Endodermal cell (in vitro differentiated cells): ENCODE measurements around the gene PSMD10. TPM values are rescaled to one million over a fixed set of nuclear protein-coding genes. Genes with fewer than 3 reads are reported as not detected.

Experiments
- DNase-seq: peaks from one replicate; pipeline ENCODE4 v3.0.0-alpha.2; 2017
- H3K27ac ChIP-seq: 2 replicates; pipeline ENCODE4 v1.5.1; 2013; ENCODE audit warnings: mild to moderate bottlenecking, low read depth, low read length, moderate library complexity
- H3K27me3 ChIP-seq: 2 replicates; pipeline ENCODE4 v1.6.1; 2013; ENCODE audit warnings: mild to moderate bottlenecking, low read length, moderate library complexity; ENCODE audit not compliant: insufficient read depth, control insufficient read depth, poor library complexity, severe bottlenecking
- H3K36me3 ChIP-seq: 2 replicates; pipeline ENCODE4 v1.7.0; 2013; ENCODE audit warnings: mild to moderate bottlenecking, low read length, moderate library complexity; ENCODE audit not compliant: control insufficient read depth, insufficient read depth
- H3K4me1 ChIP-seq: one replicate; pipeline ENCODE4 v1.7.0; 2013; ENCODE audit warnings: low read length; ENCODE audit not compliant: control insufficient read depth, insufficient read depth
- H3K4me3 ChIP-seq: 2 replicates; pipeline ENCODE4 v1.5.1; 2013; ENCODE audit warnings: mild to moderate bottlenecking, low read length, moderate library complexity
- H3K9ac ChIP-seq: 2 replicates; pipeline ENCODE4 v1.6.1; 2013; ENCODE audit warnings: mild to moderate bottlenecking, low read length, moderate library complexity; ENCODE audit not compliant: poor library complexity, severe bottlenecking; ENCODE audit errors: extremely low read depth
- H3K9me3 ChIP-seq: 2 replicates; pipeline ENCODE4 v1.6.1; 2013; ENCODE audit warnings: mild to moderate bottlenecking, low read length, moderate library complexity; ENCODE audit not compliant: control insufficient read depth
- H3K27ac Mint-ChIP-seq: 2 replicates; pipeline ENCODE4 v1.8.0; 2020; ENCODE audit warnings: mixed read lengths
- H3K27me3 Mint-ChIP-seq: 2 replicates; pipeline ENCODE4 v1.8.0; 2021; ENCODE audit warnings: mild to moderate bottlenecking, mixed read lengths; ENCODE audit not compliant: insufficient read depth
- H3K36me3 Mint-ChIP-seq: 2 replicates; pipeline ENCODE4 v1.8.0; 2020; ENCODE audit warnings: low read depth, mixed read lengths
- H3K4me1 Mint-ChIP-seq: 2 replicates; pipeline ENCODE4 v1.8.0; 2020; ENCODE audit warnings: mixed read lengths
- H3K4me3 Mint-ChIP-seq: 2 replicates; pipeline ENCODE4 v1.8.0; 2020; ENCODE audit warnings: mild to moderate bottlenecking, moderate library complexity, mixed read lengths
- H3K9me3 Mint-ChIP-seq: 2 replicates; pipeline ENCODE4 v1.8.0; 2020; ENCODE audit warnings: mild to moderate bottlenecking, mixed read lengths
- WGBS, 2 experiments: methylation state at CpG; one replicate each; pipeline versions ENCODE4 v1.1.5 to v1.1.7; 2013; ENCODE audit warnings: missing lambda C conversion rate in 2 of 2, mixed read lengths in 1 of 2; ENCODE audit not compliant: insufficient coverage in 1 of 2, insufficient read length in 1 of 2; 5-methylcytosine and 5-hydroxymethylcytosine counted together
- total RNA-seq, 2 donors: library from RNA; stranded (reverse); fragmentation: NEBNext Ultra II Directional in 1 of 2; extraction: Animal tissue kit (Norgen Biotek cat#: 25700) in 1 of 2; gene quantifications; 2 replicates in 1 of 2; 3 replicates in 1 of 2; pipeline ENCODE4 v1.2.1, GENCODE V29; 2021
- TF ChIP-seq, protein P1 (sequence below): fragments of 200-600 bp; sonication (generic); conservative IDR thresholded peaks from 2 replicates; pipeline ENCODE4 v1.5.0; 2021; ENCODE audit warnings: antibody characterized with exemption, mild to moderate bottlenecking

Gene PSMD10
- total RNA-seq, 2 donors from 2014 or later: 48.7 to 74.5 TPM

DNA sequence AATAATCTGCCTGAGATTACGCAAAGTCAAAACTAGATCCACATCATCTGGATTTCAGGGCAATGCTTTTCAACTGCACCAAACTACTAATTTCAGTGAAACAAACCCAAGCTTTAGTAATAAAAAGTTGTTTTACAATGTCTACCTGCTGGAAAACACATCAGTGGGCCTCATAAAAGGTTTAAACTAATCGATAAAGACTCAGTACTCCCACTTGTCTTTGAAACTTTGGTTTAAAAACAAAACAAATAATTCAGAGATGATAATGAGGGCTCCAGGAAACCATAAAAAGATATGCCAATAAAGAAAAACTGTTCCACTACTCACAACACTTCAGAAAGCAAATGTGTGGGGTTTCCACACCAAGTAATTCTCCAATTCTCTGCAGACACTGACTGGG, 10.2 kb downstream of the PSMD10 start:
- Mint-ChIP-seq H3K4me1 (no peaks in the 10 kb centered on the region), H3K27ac (no peak overlapping the region), H3K36me3 (peaks cover 13% of the 10 kb centered on the region), H3K9me3 (no peaks in the 10 kb centered on the region), H3K27me3 (peaks cover 3% of the 10 kb centered on the region), H3K4me3 (no peak overlapping the region)
- Histone ChIP-seq H3K4me3 (no peak overlapping the region), H3K27ac (no peak overlapping the region), H3K9me3 (no peaks in the 10 kb centered on the region), H3K36me3 (peaks cover 12% of the 10 kb centered on the region), H3K9ac (no peak overlapping the region), H3K27me3 (no peaks in the 10 kb centered on the region), H3K4me1 (no peaks in the 10 kb centered on the region)
- DNase-seq: no peak
- 95% methylated on average over 2 of the region's 2 CpGs; no CpG with 5 or more reads in 1 of the 2 experiments for WGBS, 2 experiments
- TF ChIP-seq, protein P1, sequence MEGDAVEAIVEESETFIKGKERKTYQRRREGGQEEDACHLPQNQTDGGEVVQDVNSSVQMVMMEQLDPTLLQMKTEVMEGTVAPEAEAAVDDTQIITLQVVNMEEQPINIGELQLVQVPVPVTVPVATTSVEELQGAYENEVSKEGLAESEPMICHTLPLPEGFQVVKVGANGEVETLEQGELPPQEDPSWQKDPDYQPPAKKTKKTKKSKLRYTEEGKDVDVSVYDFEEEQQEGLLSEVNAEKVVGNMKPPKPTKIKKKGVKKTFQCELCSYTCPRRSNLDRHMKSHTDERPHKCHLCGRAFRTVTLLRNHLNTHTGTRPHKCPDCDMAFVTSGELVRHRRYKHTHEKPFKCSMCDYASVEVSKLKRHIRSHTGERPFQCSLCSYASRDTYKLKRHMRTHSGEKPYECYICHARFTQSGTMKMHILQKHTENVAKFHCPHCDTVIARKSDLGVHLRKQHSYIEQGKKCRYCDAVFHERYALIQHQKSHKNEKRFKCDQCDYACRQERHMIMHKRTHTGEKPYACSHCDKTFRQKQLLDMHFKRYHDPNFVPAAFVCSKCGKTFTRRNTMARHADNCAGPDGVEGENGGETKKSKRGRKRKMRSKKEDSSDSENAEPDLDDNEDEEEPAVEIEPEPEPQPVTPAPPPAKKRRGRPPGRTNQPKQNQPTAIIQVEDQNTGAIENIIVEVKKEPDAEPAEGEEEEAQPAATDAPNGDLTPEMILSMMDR: no peak

DNA sequence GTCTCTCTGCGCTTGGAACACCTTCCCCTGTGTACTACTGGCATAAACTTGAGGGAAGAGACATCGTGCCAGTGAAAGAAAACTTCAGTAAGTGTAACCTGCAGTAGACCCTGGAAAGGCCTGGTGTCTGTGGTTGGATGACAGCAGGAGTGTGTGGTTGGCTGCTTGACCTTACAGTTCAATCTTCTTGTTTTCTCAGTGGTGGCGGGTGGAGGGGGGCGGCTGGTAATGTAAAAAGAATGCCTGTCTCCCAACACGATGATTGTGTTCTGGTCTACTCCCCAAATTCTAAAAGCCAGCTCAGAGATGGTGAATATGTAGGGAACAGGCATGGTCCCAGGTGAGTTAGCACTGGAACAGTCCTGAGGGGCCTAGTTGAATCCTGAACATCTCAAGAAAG, 18.6 kb downstream of the PSMD10 start:
- no peak overlapping the region for H3K9ac ChIP-seq

DNA sequence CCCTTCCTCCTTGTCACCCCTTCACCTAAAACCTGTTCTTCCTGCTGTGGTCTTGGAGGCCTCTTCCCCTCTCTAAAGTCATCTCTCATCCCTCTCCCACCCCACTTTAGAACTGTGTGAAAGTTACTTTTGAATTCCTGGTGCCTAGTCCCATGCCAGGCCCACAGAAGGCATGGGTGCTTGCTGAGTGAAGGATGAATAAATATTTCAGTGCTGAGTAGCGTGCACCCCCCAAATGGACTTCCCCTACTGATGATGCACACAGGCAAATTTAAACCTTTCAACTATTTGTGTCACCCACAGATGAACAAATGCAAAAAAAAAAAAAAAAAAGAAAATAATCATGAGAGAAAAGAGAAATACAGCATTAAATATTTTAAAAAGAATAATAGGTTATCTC, 19.8 kb downstream of the PSMD10 start:
- Mint-ChIP-seq H3K4me3 (no peak overlapping the region), H3K9me3 (no peaks in the 10 kb centered on the region), H3K36me3 (no peaks in the 10 kb centered on the region), H3K4me1 (peaks cover 3% of the 10 kb centered on the region), H3K27ac (no peak overlapping the region), H3K27me3 (peaks cover 18% of the 10 kb centered on the region)
- Histone ChIP-seq H3K4me1 (no peaks in the 10 kb centered on the region), H3K4me3 (no peak overlapping the region), H3K36me3 (no peaks in the 10 kb centered on the region), H3K27me3 (peaks cover 25% of the 10 kb centered on the region), H3K9me3 (no peaks in the 10 kb centered on the region), H3K27ac (no peak overlapping the region), H3K9ac (no peak overlapping the region)
- TF ChIP-seq, protein P1: no peak
- WGBS, 2 experiments: no CpG with 5 or more reads among the region's 1 CpG
- DNase-seq: no peak

More for the DNA sequence above, 18.6 kb downstream of the PSMD10 start:
- Mint-ChIP-seq H3K9me3 (no peaks in the 10 kb centered on the region), H3K27ac (no peak overlapping the region), H3K27me3 (peaks cover 10% of the 10 kb centered on the region), H3K4me3 (no peak overlapping the region), H3K4me1 (no peaks in the 10 kb centered on the region), H3K36me3 (no peaks in the 10 kb centered on the region)
- Histone ChIP-seq H3K27ac (no peak overlapping the region), H3K9me3 (no peaks in the 10 kb centered on the region), H3K27me3 (peaks cover 14% of the 10 kb centered on the region), H3K36me3 (no peaks in the 10 kb centered on the region), H3K4me3 (no peak overlapping the region), H3K4me1 (no peaks in the 10 kb centered on the region)
- TF ChIP-seq, protein P1: no peak
- no peak for DNase-seq
- WGBS, 2 experiments: 83 to 90% methylated on average over 1 to 5 of the region's 5 CpGs
